ENCODE results near the gene SLC39A13.

The SLC39A13 gene

DNA sequence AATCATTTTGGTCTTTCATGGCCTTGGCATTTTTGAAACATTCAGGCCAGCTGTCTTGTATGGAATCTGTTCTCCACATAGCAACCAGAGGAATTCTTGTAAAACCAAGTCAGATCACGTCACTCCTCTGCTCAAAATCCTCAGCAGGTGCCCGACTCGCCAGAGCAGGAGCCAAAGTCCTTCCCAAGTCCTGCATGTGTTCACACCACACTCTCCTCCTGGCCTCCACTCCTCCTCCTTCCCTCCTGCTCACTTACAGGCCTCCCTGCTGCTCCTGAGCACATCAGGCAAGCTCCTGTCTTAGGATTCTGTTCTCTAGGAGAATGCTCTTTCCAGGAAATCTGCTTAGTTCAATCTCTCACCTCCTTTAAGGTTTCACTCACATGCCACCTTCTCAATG is 24.8 kb downstream of the SLC39A13 start:
- no peak for DNase-seq

DNA sequence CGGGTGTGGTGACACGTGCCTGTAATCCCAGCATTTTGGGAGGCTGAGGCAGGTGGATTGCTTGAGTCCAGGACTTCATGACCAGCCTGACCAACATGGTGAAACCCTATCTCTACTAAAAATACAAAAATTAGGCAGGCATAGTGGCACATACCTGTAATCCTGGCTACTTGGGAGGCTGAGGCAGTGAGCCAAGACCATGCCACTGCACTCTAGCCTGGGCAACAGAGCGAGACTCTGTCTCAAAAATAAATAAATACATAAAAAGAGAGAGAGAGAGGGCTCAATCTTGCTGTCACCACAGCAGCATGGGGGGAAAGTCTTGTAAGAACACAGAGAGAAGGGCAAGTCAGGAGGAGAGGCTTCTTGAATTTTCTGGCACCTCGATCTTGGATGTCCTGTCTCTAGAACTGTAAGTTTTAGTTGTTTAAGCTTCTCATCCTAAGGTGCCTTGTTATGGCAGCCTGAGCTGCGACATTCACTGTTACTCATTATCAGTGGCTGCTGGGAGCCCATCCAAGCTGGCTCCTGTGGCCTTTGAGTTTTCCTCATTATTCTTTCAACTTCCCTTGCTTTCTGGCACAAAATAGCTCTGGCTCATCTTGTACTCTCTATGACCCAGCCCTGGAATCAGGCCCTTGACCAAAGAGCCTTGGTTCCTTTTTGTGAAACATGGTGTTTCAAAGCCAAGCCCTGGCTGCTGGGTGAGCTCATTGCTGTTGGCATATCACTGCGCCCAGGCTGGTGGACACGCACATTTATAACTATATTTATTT is 25.8 kb downstream of the SLC39A13 start:
- DNase-seq: no peak

DNA sequence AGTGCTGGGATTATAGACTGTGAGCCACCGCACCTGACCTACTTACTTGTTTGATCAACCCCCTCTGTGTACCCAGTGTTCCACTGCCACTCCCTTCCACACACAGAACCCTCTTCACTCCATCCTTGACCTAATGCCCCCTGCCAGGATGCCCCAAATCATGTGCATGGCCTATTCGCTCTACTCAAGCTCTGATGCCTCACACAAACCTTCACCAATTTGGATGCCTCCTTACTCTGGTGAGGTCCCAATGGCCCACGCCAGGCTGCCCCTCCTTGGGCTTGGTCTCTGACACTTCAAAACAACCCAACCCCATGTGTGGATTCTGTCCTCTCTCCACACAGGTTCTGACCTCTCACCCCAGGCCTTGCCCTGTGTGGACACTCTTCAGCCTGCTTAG is 27.3 kb downstream of the SLC39A13 start:
- DNase-seq: no peak

DNA sequence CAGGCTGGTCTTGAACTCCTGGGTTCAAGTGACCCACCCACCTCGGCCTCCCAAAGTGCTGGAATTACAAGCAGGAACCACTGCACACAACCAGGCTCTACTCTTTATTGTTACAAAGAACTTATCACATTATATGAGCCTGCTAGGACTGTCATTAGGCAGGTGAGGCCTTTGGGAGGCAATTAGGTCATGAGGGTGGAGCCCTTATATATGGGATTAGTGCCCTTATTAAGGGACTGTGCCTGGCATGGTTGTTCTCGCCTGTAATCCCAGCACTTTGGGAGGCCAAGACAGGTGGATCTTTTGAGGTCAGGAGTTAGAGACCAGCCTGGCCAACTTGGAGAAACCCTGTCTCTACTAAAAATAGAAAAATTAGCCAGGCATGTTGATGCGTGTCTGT is 28.3 kb downstream of the SLC39A13 start:
- DNase-seq: no peak

DNA sequence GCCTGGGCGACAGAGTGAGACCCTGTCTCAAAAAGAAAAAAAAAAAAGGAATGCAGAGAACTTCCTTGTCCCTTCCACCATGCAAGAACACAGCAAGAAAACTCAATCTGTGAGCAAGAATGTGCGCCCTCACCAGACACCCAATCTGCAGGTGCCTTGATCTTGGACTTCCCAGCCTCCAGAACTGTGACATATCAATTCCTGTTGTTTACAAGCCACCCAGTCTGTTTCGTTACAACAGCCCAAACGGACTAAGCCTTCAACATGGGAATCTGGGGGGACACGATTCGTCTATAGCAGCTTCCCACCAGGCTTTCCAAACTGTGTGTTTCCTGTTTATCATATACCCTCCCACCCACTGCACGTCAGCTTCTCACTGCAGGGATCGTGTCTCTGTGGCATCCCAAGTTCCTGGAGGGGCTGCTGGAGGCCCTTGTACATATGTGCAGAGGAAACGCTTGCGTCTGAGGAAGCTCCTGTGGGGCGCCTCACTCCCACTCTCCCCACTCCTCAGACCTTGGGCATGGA is 28.9 kb downstream of the SLC39A13 start:
- DNase-seq: no peak

DNA sequence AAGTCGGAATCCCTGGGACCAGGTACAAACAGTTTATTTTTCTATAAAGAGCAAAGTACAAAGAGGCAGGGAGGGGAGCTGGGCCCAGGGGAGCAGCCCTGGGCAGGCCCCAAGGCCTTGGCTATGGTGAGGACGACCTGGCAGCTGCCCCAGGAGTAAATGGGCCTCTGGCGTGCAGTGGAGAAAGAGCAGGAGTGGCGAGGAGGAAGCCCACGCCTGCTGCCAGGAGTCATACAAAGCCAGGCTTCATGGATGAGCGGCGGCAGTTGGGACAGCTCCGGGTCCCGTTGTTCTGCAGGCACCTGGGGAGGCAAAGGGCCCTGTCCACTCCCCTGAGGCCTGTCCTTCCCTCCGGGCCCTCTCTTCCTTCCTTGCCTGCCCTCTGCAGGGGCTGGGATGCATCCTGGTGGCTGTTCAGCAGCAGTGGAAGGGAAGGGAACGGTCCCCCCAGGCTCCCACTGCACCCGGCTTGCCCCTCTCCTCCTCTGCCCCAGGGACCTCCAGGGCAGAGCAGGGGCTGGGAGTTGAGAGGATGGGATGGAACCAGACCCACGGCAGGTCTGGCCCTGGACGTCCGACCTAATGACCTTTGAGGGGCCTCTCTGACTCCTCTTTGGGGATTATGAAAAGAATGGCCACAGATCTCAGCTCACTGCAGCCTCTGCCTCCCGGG is 29.5 kb downstream of the SLC39A13 start:
- no peak for DNase-seq

DNA sequence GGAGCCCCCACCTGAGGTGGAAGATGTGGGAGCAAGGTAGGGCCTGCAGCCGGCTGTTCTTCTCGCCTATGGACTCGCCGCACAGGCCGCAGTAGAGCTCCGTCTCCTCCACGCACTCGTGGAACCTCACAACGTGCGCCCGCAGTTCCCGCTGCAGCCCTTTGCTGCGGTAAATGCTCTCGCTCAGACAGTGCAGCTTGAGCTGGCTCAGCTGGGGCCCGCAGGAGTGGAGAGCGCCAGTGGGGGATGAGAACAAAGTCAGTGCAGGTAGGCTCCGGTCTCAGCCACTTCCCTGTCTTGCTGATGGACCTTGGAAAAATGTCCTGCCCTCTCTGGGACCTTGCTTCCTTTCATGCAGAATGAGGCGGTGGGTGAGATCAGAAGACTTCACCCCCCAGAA is 30.3 kb downstream of the SLC39A13 start:
- no peak for DNase-seq

DNA sequence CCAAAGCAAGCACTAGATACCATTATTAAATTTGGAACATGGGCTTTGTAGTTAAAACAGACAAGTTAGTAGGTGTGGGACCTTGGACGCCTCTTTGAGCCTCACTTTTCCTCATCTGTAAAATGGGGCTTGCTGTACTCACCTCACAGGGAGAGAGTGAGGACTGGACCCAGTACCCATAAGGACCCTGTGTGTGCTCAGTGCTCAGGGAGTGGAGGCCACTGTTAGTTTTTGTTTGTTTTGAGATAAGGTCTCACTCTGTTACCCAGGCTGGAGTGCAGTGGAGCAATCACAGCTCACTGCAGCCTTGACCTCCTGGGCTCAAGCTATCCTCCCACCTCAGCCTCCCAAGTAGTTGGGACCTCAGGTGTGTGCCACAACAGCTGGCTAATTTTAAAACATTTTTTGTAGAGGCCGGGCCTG is 31.7 kb downstream of the SLC39A13 start:
- no peak for DNase-seq

DNA sequence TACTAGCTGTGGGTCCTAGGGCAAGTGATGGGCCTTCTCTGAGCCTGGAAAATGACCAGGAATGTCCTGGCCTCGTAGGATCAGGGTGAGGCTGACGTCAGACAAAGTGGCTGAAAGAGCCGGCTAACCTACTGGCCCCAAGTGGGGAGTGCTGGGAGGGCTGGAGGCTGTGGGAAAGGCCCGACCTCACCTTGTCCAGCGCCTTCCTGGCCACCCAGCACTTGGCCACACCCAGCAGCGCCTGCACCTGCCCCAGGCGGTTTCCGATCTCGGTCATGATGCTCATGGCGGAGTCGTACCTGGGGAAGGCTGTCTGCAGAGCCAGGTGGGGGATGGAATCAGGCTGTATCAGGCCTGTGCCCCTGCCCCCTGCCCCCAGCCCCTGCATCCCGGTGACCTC is 33.0 kb downstream of the SLC39A13 start:
- DNase-seq: no peak

DNA sequence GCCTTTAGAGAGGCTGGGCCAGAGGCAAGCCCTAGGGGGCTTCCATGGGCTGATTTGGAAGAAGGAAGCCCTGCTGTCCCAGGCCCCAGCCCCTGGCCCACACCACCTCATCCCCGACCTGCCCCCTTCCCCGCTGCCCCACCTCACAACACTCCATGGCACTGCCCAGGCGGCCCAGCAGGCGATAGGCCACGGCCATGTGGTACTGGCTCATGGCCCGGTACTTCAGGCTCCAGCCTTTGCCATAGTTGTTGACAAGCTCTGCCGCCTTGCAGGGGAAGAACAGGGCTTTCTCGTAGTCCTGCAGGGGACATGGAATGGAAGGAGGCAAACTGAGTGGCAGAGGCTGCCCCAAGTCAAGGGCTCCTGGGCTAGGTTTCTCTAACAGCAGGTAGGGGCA is 34.1 kb downstream of the SLC39A13 start:
- DNase-seq: no peak

DNA sequence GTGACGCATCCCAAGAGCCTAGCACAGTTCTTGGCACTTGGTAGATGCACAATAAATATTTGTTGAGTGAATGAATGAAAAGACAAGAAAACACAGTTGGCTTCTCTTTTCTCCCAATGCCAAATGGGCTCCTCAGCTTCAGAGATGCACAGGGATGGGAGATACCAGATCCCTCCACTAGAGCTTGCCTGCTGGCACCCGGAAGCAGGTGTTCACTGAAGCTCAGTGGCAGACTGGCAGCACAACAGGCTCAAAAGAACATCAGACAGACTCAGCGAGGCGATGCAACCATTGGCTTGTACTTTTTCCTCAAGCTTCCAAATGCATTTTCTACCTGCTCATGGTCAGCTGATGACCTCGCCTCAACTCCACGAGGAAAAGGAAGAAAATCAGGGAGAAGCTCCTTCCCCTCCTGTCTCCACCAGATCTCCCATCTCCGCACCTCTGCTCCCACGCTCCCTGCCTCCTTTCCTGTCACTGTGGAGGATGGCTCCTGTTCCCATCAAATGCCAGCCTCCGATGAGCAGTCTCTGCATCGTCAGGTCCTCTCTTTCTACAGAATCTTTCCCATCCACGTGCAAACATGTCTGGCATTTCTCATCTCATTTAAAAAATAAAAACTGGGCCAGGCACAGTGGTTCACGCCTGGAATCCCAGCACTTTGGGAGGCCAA is 34.8 kb downstream of the SLC39A13 start:
- DNase-seq: no peak

DNA sequence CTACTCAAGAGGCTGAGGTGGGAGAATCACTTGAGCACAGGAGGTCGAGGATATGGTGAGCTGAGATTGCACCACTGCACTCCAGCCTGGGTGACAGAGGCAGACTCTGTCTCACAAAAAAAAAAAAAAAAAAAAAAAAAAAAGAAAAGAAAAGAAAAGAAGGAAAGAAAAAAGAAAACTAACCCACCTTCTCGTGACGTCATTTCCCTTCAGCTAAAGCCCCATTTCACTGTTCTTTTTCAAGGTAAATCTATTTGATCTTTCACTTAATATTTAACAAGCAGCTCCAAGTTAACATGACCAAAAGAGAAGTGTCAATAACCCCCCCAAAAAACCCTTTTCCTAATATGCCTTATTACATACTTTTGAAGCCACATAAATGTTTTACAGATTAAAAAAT is 35.4 kb downstream of the SLC39A13 start:
- DNase-seq: no peak

DNA sequence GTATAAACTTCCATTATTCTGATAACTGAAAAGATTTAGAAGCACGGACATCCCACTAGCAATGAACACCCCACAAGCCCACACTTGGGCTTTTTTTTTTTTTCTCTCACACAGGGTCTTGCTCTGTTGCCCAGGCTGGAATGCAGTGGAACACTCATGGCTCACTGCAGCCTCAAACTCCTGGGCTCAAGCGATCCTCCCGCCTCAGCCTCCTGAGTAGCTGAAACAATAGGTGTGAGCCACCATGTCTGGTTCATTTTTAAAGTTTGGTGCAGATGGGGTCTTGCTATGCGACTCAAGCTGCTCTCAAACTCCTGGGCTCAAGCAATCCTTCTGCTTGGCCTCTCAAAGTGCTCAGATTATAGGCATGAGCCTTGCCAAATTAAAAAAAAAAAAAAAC is 37.5 kb downstream of the SLC39A13 start:
- DNase-seq: no peak

DNA sequence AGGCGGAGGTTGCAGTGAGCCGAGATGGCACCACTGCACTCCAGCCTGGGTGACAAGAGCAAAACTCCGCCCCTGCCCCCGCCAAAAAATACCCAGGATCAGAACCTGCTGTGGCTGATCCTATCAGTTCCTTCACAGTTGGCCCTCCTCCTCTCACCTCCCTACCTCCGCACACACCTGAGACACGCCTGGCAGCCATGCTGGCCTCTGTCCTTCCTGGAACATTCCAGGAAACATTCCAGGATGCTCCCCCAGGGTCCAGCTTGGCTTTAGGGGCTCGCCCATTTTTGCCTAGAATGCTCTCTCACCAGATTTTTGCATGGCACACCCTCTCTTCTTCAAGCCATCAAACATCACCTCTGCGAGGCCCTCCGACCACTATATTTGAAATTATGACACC is 38.4 kb downstream of the SLC39A13 start:
- DNase-seq: no peak

DNA sequence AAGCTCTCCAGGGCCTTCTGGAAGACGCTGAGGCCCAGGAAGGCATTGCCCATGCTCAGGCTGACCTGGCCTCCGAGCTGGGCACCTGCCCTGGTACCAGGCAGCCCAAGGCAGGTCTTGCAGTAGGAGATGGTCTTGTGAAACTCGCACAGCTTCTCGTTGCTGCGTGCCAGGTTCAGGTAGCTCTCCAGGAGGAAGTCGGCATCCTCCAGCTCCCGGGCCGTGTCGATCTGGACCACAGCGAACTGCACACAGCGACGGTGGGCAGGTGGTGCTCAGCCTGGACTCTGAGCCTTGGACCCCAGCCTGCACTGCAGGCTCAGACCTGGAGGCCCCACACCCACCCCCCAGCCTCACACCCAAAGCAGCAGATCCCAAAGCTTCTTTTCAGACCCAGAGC is 39.5 kb downstream of the SLC39A13 start:
- DNase-seq: no peak

DNA sequence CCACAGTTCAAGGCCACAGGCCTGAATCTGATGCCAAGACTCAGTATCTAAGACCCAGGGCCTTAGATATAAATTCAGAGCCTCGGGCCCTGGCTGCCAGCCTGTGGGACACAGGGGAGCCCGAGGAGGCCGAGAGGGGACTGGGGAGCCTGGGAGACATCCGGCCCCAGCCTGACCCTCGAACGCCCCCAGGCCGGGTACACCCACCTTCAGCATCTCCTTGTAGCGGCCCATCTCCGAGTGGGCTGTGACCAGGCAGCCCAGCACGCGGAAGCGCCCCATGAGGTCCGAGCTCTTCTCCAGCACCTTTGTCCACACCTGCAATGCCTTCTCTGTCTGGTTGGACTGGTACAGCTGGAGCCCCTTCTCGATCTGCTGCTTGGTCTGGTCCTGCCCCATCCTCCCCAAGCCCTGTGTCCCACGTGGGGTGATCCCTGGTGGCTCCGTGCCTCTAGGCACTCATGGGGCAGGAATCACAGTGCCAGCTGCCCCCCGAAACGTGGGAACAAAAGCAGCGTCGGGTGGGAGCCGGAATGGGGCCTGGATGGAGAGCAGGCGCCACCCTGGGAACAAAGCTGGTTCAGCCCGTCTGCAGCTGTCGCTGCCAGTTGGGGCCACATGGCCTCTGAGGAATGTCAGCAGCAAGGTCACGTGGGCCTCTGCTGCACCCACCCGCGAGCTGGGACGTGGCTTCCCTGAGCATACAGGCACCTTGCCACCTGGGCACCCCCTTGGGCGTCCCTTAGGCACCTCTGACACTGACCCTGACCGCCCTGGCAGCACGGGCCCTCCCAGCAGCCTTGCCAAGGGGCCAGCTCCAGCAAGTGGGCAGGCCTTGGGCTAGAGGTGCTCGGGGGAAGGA is 40.4 kb downstream of the SLC39A13 start, which contains the start of gene RAPSN:
Gene RAPSN, minus strand, starts transcription at position 571 of the 862 bp plus-strand sequence. Its CDS starts 172 bp downstream, at position 399.
- no peak for DNase-seq

DNA sequence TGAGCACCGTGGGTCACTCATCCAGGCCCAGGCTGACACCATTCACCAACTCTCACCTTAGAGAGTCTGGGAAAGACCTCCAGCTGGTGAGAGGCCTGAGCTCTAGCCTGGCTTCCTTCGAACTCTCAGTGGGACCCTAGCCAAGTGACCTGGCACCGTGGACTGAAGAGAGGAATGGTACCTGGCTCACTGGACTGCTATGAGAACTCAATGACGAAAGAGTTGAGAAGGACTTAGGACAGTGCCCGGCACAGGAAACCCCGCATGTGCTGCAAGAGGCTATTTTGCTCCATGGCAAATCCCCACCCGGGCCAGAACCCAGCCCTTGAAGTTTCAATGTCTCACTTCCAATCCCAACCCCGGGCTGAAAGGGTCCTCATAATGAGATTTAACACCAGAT is 41.2 kb downstream of the SLC39A13 start:
- no peak for DNase-seq

DNA sequence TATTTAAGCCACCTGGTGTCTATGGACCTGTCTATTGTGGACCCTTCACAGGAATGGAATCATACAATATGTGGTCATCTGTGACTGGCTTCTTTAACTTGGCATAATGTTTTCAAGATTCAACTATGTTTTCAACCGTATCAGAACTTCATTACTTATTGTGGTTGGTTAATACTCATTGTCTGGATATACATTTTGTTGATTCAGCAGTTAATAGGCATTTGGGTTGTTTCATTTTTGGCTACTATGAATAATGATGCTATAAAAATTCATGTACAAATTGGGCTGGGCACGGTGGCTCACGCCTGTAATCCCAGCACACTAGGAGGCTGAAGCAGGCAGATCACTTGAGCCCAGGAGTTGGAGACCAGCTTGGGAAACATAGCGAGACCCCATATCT is 43.0 kb downstream of the SLC39A13 start:
- no peak for DNase-seq

DNA sequence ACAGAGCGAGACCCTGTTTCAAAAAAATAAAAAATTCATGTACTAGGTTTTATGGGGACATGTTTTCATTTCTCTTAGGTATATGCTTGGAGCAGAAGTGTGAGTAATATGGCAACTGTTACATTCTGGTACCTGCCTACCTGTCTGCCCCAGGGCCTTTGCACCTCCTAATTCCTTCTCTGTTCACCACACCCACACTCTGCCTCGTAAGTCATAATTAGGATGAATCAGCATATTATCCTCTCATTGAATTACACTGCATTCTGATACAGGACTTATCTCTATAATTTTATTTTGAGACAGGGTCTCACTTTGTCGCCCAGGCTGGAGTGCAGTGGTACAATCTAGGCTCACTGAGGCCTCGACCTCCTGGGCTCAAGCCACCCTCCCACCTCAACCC is 43.6 kb downstream of the SLC39A13 start:
- DNase-seq: no peak

DNA sequence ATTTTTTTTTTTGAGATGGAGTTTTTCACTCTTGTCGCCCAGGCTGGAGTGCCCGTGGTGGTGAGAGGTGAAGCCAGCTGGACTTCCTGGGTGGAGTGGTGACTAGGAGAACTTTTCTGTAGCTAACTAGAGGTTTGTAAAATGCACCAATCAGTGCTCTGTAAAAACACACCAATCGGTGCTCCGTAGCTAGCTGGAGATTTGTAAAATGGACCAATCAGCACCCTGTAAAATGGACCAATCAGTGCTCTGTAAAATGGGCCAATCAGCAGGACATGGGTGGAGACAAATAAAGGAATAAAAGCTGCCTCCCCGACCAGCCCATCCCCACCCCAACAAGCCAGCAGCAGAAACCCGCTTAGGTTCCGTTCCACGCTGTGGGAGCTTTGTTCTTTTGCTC is 45.0 kb downstream of the SLC39A13 start:
- no peak for DNase-seq

DNA sequence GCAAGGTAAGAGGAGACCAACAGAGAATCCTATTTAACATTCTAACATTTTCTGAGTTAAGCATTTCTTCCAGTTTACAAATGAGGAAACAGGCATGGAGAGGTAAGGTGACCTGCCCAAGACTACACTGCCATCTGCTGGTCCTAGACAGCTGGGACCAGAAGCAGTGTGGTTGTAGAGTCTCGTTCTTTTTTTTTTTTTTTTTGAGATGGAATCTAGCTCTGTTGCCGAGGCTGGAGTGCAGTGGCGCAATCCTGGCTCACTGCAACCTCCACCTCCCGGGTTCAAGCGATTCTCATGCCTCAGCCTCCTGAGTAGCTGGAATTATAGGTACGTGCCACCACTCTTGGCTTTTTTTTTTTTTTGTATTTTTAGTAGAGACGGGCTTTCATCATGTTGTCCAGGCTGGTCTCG is 45.9 kb downstream of the SLC39A13 start:
- DNase-seq: peak; percentile 52 to 67

DNA sequence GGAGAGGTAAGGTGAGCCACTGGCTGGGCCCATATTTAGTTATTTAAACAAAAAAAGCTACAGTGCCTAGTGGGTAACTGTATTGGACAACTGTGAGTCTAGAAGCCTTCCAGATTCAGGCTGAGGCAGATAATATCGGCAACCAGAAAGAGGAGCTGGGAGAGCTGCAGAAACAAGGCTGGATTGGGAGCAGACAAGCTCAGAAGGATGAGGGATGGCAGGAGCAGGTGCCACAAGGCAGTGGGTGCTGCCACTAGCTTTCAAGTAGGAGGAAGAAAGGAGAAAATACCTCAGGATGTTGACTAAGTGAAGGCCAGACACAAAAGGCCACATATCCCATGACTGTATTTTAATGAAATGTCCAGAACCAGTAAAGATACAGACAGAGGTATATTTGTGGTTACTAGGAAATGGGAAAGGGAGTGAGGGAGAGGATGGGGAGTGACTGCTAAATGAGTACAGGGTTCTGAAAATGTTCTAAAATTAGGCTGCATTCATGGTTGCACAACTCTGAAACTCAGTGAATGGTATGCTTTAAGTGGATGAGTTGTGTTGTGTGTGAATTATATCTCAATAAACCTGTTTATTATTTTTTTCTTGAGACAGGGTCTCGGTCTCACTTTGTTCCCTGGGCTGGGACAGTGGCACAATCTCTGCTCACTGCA is 52.3 kb downstream of the SLC39A13 start:
- DNase-seq: no peak
